NT2/D1 (cell line): Measurements from ENCODE around the gene GAREM2.

Experiments
- DNase-seq: peaks from one replicate; pipeline ENCODE4 v3.0.0-alpha.2; 2011; ENCODE audit warnings: low read depth, low spot score
- H3K27me3 ChIP-seq: 2 replicates; pipeline ENCODE4 v1.6.0; 2011; ENCODE audit warnings: mild to moderate bottlenecking; ENCODE audit not compliant: insufficient read length, insufficient read depth
- H3K36me3 ChIP-seq: 2 replicates; pipeline ENCODE4 v1.6.1; 2011; ENCODE audit warnings: mild to moderate bottlenecking, low read length, mixed read lengths; ENCODE audit not compliant: insufficient read depth, insufficient read length
- H3K4me1 ChIP-seq: 2 replicates; pipeline ENCODE4 v1.5.1; 2011; ENCODE audit not compliant: insufficient read depth, insufficient read length
- H3K4me3 ChIP-seq: 2 replicates; pipeline ENCODE4 v1.5.1; 2011; ENCODE audit warnings: low read depth; ENCODE audit not compliant: insufficient read length
- H3K9ac ChIP-seq: 2 replicates; pipeline ENCODE4 v1.6.0; 2011; ENCODE audit warnings: low read depth; ENCODE audit not compliant: insufficient read length
- H3K9me3 ChIP-seq: 2 replicates; pipeline ENCODE4 v1.5.1; 2011; ENCODE audit warnings: mild to moderate bottlenecking, low read length; ENCODE audit not compliant: insufficient read depth
- SUZ12 ChIP-seq: IDR thresholded peaks from 2 replicates; pipeline ENCODE4 v1.6.1; 2011; ENCODE audit not compliant: insufficient read length, insufficient read depth; ENCODE audit errors: extremely low read depth
- YY1 ChIP-seq: IDR thresholded peaks from 2 replicates; pipeline ENCODE4 v1.6.1; 2011; ENCODE audit not compliant: insufficient read length, insufficient read depth
- ZNF274 ChIP-seq: IDR thresholded peaks from 2 replicates; pipeline ENCODE4 v1.6.1; 2011; ENCODE audit warnings: mild to moderate bottlenecking, low read depth, low read length

Gene GAREM2

GRCh38 chr2:26184121-26184520 lies 11.2 kb downstream of the GAREM2 start:
- H3K36me3 ChIP-seq: peaks cover 13% of the 10 kb centered on the region
- no peak for DNase-seq
- no peaks in the 10 kb centered on the region for H3K9me3 ChIP-seq
- TF ChIP-seq SUZ12: no peak
- TF ChIP-seq ZNF274: no peak
- no peak for TF ChIP-seq YY1
- peaks cover 7% of the 10 kb centered on the region for H3K27me3 ChIP-seq
- H3K9ac ChIP-seq: no peak overlapping the region
- no peak overlapping the region for H3K4me3 ChIP-seq
- peaks cover 14% of the 10 kb centered on the region for H3K4me1 ChIP-seq

GRCh38 chr2:26184555-26185303 lies 11.8 kb downstream of the GAREM2 start:
- DNase-seq: no peak
- Histone ChIP-seq H3K4me1 (peaks cover 14% of the 10 kb centered on the region), H3K9ac (no peak overlapping the region), H3K9me3 (no peaks in the 10 kb centered on the region), H3K4me3 (no peak overlapping the region), H3K36me3 (peaks cover 13% of the 10 kb centered on the region), H3K27me3 (peaks cover 7% of the 10 kb centered on the region)
- no peak for TF ChIP-seq ZNF274
- TF ChIP-seq SUZ12: no peak
- TF ChIP-seq YY1: no peak

- Histone ChIP-seq H3K4me1 (peaks cover 9% of the 10 kb centered on the region), H3K9me3 (no peaks in the 10 kb centered on the region), H3K4me3 (no peak overlapping the region), H3K9ac (no peak overlapping the region), H3K27me3 (peaks cover 7% of the 10 kb centered on the region), H3K36me3 (peaks cover 19% of the 10 kb centered on the region)
- no peak for DNase-seq
- TF ChIP-seq ZNF274 (no peak), YY1 (no peak), SUZ12 (no peak)
These were observed 12.5 kb downstream of the GAREM2 start for GRCh38 chr2:26185304-26185928.

GRCh38 chr2:26185954-26186770 lies 13.3 kb downstream of the GAREM2 start:
- peaks cover 9% of the 10 kb centered on the region for H3K4me1 ChIP-seq
- H3K27me3 ChIP-seq: peaks cover 7% of the 10 kb centered on the region
- no peak for DNase-seq
- no peak overlapping the region for H3K4me3 ChIP-seq
- no peaks in the 10 kb centered on the region for H3K9me3 ChIP-seq
- no peak for TF ChIP-seq YY1
- no peak for TF ChIP-seq ZNF274
- no peak for TF ChIP-seq SUZ12
- H3K36me3 ChIP-seq: peaks cover 27% of the 10 kb centered on the region
- no peak overlapping the region for H3K9ac ChIP-seq

- H3K4me1 ChIP-seq: peaks cover 9% of the 10 kb centered on the region
- TF ChIP-seq ZNF274 (no peak), YY1 (no peak), SUZ12 (no peak)
- H3K9me3 ChIP-seq: no peaks in the 10 kb centered on the region
- H3K9ac ChIP-seq: no peak overlapping the region
- peaks cover 36% of the 10 kb centered on the region for H3K36me3 ChIP-seq
- no peak for DNase-seq
- no peak overlapping the region for H3K4me3 ChIP-seq
- H3K27me3 ChIP-seq: peaks cover 7% of the 10 kb centered on the region
These were observed 14.2 kb downstream of the GAREM2 start for GRCh38 chr2:26187114-26187513.

GRCh38 chr2:26187537-26188104 lies 14.7 kb downstream of the GAREM2 start:
- peaks cover 7% of the 10 kb centered on the region for H3K27me3 ChIP-seq
- peaks cover 5% of the 10 kb centered on the region for H3K4me1 ChIP-seq
- no peak for TF ChIP-seq YY1
- TF ChIP-seq ZNF274: no peak
- no peak for TF ChIP-seq SUZ12
- DNase-seq: no peak
- H3K4me3 ChIP-seq: no peak overlapping the region
- no peak overlapping the region for H3K9ac ChIP-seq
- no peaks in the 10 kb centered on the region for H3K9me3 ChIP-seq
- H3K36me3 ChIP-seq: peaks cover 39% of the 10 kb centered on the region

GRCh38 chr2:26189123-26189522 lies 16.2 kb downstream of the GAREM2 start:
- TF ChIP-seq YY1 (no peak), SUZ12 (no peak), ZNF274 (no peak)
- H3K4me3 ChIP-seq: no peak overlapping the region
- H3K9ac ChIP-seq: no peak overlapping the region
- H3K27me3 ChIP-seq: peaks cover 7% of the 10 kb centered on the region
- H3K36me3 ChIP-seq: peaks cover 54% of the 10 kb centered on the region
- peaks cover 5% of the 10 kb centered on the region for H3K4me1 ChIP-seq
- no peak for DNase-seq
- no peaks in the 10 kb centered on the region for H3K9me3 ChIP-seq
